ENCODE data around the gene EFR3B.

EFR3B gene

DNA sequence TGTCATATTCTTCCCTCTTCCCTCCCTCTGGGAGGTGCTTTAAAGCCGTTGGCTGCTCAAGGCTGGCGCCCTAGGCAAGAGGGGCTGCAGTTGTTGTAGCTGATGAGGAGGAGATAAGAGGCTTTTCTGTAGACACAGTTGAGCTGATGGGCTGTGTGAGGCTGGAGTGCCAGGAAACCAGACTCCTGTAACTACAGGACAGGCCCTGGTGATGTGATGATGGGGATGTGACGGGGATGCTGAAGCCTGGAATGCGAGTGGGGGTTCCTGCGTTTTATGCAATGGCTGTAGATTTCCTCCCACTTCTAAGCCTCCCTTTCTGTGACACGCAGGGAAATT, 5.7 kb upstream of the EFR3B start:
- DNase-seq: no peak

GRCh38 chr2:25039126-25039525, 2.8 kb upstream of the EFR3B start:
- no peak for DNase-seq

- peak in 1 of 2 experiments; percentile 45 for DNase-seq
Observed at GRCh38 chr2:25041307-25041927, 459 bp upstream of the EFR3B start.

- DNase-seq: peak; percentile 19 to 45
Observed at GRCh38 chr2:25042321-25043240, 705 bp downstream of the EFR3B start.

- peak in 1 of 2 experiments; percentile 36 for DNase-seq
Observed at GRCh38 chr2:25043241-25043867, 1.5 kb downstream of the EFR3B start.

DNA sequence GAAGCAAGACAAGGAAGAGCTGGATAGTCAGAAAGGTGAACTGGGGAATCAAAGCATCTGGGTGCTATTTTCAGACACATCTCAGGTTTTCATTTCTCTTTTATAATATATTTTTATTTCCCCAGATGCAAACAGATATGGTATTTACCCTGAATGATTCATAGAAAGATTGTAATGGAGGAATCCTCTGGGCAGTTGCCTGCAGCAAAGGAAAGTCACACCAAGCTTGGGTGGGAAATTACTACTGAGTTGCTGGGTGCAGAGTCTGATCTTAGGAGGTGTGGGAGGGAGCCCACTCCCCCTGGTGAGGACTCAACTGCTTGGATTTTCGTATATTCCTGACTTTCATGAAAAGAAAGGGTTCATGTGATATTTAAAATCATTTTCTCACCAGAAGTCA, 2.1 kb downstream of the EFR3B start:
- DNase-seq: no peak

GRCh38 chr2:25044990-25045389, 3.1 kb downstream of the EFR3B start:
- no peak for DNase-seq

DNA sequence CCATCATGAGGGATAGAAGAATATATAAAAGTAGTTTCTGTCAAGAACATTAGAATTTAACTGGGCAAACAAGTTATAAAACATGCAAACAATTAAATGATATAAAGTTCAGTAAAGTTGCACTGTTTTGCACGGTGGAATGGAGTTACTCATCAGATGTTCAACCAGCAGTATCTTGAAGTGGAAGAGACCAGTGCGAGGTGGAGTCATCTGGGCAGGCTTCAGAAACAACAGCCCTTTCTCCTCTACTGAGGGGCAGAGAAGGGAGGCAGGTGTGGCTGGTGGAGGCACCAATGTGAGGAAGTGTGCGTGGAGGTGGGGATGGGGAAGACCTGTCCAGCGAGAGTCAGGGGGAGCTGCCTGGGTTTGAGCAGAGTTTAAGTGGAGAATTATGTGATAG, 7.5 kb downstream of the EFR3B start:
- no peak for DNase-seq

DNA sequence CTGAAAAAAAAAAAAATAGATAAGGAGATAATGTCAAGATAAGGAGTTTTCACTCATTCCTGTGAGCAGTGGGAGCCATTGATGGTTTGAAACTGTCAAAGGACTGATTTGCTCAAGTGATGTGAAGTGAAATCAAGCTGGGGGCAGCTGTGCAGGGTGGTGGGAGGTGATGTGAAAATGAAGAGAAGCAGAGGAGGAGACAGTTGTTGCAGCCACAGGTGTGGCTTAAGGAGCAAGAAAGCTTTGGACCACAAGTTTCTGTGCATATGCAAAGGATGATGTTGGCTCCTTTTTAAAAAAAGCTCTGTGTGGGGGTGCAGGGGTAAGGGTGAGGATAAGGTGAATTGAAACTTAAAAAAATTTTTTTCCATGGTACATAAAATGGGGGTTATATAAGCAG, 8.3 kb downstream of the EFR3B start:
- DNase-seq: no peak

DNA sequence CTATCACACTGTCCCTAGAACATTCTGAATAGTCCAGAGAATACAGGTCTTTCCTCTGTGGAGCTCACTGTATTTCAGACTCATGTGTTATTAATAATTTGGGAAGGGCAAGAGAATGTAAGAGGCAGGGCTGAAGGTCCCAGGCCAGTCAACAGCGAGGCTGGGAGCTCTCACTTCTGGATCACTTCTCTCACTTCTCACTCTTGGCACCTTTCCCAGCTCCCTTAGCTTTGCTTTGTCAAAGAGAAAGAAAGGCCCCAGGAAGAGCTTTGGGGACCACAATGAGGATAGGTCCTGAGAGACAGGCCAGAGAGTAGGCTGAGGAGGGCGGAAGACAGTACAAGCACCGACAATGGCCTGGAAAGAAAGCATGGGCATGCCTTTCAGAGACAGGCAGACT, 11.2 kb downstream of the EFR3B start:
- no peak for DNase-seq

DNA sequence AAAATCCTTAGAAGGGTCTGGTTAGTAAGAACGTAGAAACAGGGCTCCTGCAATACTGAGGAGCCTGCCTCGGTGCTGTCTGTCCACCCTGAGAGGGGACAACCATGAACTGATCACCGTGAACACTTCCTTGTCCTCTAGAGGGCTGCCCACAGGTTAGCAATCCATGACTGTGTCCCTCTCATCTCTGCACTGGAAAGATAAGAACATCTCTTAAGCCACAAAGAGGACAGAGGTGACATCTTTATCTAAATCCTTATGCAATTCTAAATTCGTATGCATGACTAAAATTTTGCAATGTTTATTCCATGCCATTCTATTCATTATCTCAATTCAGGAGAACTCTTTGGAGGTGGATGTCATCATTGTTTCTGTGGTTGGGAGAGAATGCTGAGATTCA, 12.8 kb downstream of the EFR3B start:
- no peak for DNase-seq

DNA sequence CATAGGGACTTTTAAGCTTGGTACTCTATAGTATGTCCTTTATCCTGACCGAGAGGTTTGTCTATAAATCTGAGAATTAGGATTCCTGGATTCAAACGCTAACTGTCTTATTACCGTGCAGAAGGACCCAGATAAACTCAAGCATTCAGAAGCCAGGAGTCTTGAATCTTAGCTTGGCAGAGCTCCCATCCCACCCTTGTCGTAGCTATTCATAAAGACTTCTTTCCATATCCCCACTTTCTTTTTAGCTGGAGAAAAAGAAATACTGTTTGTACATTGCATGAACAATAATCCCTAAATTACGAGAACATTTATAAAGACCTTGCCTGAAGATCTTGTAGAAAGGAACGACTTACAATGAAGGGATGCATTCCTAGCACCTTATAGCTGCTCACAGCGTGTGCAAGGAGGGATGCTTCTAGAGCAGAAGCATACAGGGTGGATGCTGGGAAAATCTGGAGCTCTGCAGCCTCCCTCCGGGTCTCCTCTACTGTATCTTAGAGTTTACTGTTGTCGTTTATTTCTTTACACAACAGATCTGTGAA, 13.6 kb downstream of the EFR3B start:
- no peak for DNase-seq

GRCh38 chr2:25056098-25056821, 14.4 kb downstream of the EFR3B start:
- no peak for DNase-seq

DNA sequence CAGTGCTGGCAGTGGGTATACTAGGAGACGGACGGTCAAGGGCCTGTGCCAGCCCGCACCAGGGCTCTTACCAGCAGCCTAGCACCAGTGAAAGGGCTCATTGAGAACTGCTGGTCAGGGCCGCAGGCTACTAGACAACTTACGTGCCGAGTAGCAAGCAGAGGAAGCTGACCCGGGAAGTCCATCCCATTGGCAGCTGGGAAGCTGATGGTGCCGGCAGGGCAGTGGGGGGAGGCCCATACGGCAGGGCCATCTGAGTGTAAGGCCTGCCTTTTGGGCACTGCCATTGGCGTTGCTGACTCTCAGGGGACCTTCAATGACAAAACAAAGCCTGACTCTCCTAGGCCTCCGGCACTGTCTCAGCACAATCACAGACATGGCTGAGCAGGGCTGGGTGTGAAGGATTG, 20.6 kb downstream of the EFR3B start:
- DNase-seq: no peak

GRCh38 chr2:25063876-25064660, 22.2 kb downstream of the EFR3B start:
- peak; percentile 36 to 54 for DNase-seq

- no peak for DNase-seq
Observed at GRCh38 chr2:25065768-25066167, 23.9 kb downstream of the EFR3B start.

GRCh38 chr2:25066455-25066854, 24.6 kb downstream of the EFR3B start:
- DNase-seq: no peak

GRCh38 chr2:25068217-25068616, 26.3 kb downstream of the EFR3B start:
- DNase-seq: no peak

DNA sequence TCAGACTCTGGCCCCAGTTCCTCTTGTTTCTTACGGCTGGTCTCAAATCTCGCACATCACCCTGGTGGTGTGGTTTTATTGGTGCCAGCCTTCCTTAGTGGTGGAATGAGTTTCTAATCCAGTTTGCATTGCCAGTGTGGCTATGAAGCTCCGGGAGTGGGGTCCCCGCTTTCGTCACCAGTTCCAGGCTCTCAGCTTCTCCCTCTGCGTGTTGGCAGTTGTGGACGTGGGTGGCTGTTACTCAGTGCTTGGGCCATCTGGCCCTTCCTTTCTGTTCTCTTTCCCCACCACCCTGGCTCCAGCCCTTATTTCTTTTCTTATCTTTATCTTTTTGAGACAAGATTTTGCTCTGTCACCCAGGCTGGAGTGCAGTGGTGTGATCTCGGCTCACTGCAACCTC, 30.1 kb downstream of the EFR3B start:
- no peak for DNase-seq

- no peak for DNase-seq
Observed at GRCh38 chr2:25072606-25073005, 30.7 kb downstream of the EFR3B start.

GRCh38 chr2:25073025-25073424, 31.1 kb downstream of the EFR3B start:
- no peak for DNase-seq

DNA sequence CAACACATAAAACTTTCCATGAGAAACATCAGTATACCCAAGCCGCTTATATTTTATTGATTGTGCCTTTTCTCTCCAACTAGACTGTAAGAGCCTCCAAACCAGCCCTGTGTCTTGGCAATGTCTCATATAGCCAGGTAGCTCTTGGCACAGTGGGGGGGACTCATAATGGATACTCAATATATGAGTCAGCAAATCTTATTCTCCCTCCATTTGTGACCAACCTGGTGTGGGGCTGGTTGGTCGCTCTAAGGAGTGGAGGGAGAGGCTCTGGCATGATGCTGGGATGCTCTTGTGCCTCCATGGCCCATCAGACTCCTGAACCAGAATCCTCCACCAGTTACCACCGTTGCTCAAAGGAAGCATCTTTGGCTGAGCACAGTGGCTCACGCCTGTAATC, 32.0 kb downstream of the EFR3B start:
- no peak for DNase-seq

Data from NCI-H446 (cell line).